MM.1S (cell line): ENCODE data around the gene PRKCE.

Experiments
- CTCF ChIP-seq: fragments of 300-600 bp; sonication (generic); IDR thresholded peaks from 2 replicates; pipeline ENCODE4 v1.5.1; 2016; ENCODE audit warnings: antibody characterized with exemption, low read length, mixed read lengths
- EZH2 ChIP-seq: fragments of 300-600 bp; sonication (generic); optimal IDR thresholded peaks from 2 replicates; pipeline ENCODE3; 2017; ENCODE audit warnings: low read depth, mild to moderate bottlenecking, antibody characterized with exemption, low read length, mixed read lengths
- EZH2phosphoT487 ChIP-seq: fragments of 300-600 bp; sonication (generic); IDR thresholded peaks from 2 replicates; pipeline ENCODE4 v1.6.1; 2018; ENCODE audit warnings: antibody characterized with exemption, low read length

DNA sequence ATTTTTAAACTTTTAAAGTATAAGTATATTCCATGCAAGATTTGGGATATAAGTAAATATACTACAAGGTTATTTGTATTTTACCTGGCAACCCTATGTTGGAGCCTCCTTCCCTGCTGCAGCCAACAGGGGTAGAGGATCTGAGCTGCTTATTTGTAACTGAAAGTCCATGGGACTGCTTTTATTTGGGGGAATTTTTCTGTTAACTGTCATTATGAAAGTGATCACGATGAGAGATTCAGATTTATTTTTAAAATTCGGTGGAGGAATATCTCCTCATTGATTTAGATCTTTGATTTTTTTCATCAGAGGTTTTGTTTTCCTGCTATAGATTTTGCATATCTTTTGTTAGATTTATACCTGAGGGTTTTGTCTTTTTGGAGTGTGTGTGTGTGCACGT, 215.9 kb downstream of the PRKCE start:
- TF ChIP-seq CTCF (no peak), EZH2 (no peak), EZH2phosphoT487 (no peak)
